Ramos (cell line): Measurements from ENCODE around the gene HOXB3.
"Not testable (repeated sequence)": the region's sequence is repeated elsewhere in the genome, so short reads cannot be mapped to it uniquely, and the experiment has no call there.

Experiments
- in situ Hi-C: fragments of 300-500 bp; cut with MboI; formaldehyde crosslinking; loops from one replicate; pipeline ENCODE4 v1.14.3; 2022; ENCODE audit warnings: low sequenced_read_pairs; ENCODE audit not compliant: unreplicated experiment

The HOXB3 gene

GRCh38 chr17:48510761-48511604 is 79.1 kb downstream of the HOXB3 start:
- in situ Hi-C loops, result no loop called here

GRCh38 chr17:48510381-48510760 is 79.7 kb downstream of the HOXB3 start:
- in situ Hi-C loops, result no loop called here

GRCh38 chr17:48509708-48510107 is 80.3 kb downstream of the HOXB3 start:
- in situ Hi-C loops, result not testable (repeated sequence)

GRCh38 chr17:48506246-48506645 is 83.8 kb downstream of the HOXB3 start:
- in situ Hi-C loops, result no loop called here

- in situ Hi-C loops, result no loop called here
Measured at GRCh38 chr17:48505788-48506187, 84.3 kb downstream of the HOXB3 start.

- in situ Hi-C loops, result no loop called here
Measured at GRCh38 chr17:48504953-48505352, 85.1 kb downstream of the HOXB3 start.

GRCh38 chr17:48503747-48504146 is 86.3 kb downstream of the HOXB3 start:
- in situ Hi-C loops, result no loop called here

GRCh38 chr17:48502901-48503300 is 87.1 kb downstream of the HOXB3 start:
- in situ Hi-C loops, result no loop called here

GRCh38 chr17:48502312-48502711 is 87.7 kb downstream of the HOXB3 start:
- in situ Hi-C loops, result no loop called here

GRCh38 chr17:48500435-48501426 is 89.3 kb downstream of the HOXB3 start:
- in situ Hi-C loops, result no loop called here

- in situ Hi-C loops, result no loop called here
Measured at GRCh38 chr17:48499735-48500434, 90.2 kb downstream of the HOXB3 start.

GRCh38 chr17:48499248-48499647 is 90.8 kb downstream of the HOXB3 start:
- in situ Hi-C loops, result no loop called here
